OCI-LY1 (cell line): ENCODE measurements around the gene BTRC.
"Not testable (repeated sequence)": the region's sequence is repeated elsewhere in the genome, so short reads cannot be mapped to it uniquely, and the experiment has no call there.

ENCODE experiments used
- EZH2 ChIP-seq: fragments of 200-600 bp; sonication (generic), shearing (Covaris generic); IDR thresholded peaks from 2 replicates; pipeline ENCODE4 v1.8.0; 2017; ENCODE audit warnings: borderline replicate concordance, mixed run types, mild to moderate bottlenecking, antibody characterized with exemption, low read length, moderate library complexity, mixed read lengths
- TF ChIP-seq, protein P1 (sequence below): fragments of 200-600 bp; sonication (generic), shearing (Covaris generic); IDR thresholded peaks from 2 replicates; pipeline ENCODE4 v1.5.1; 2017; ENCODE audit warnings: mild to moderate bottlenecking, antibody characterized with exemption, low read length, moderate library complexity, mixed read lengths

DNA sequence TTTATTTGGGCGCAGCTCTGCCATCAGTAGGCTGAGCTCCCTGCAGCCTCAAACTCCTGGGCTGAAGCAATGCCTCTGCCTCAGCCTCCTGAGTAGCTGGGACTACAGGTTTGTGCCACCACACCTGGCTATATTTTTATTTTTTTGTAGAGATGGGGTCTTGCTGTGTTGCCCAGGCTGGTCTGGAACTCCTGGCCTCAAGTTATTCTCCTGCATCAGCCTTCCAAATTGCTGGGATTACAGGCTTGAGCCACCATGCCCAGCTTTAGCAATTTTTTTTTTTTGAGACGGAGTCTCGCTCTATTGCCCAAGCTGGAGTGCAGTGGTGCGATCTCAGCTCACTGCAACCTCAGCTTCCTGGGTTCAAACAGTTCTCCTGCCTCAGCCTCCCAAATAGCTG is 6.9 kb downstream of the BTRC start:
- TF ChIP-seq EZH2 = not testable (repeated sequence)
- TF ChIP-seq, protein P1, sequence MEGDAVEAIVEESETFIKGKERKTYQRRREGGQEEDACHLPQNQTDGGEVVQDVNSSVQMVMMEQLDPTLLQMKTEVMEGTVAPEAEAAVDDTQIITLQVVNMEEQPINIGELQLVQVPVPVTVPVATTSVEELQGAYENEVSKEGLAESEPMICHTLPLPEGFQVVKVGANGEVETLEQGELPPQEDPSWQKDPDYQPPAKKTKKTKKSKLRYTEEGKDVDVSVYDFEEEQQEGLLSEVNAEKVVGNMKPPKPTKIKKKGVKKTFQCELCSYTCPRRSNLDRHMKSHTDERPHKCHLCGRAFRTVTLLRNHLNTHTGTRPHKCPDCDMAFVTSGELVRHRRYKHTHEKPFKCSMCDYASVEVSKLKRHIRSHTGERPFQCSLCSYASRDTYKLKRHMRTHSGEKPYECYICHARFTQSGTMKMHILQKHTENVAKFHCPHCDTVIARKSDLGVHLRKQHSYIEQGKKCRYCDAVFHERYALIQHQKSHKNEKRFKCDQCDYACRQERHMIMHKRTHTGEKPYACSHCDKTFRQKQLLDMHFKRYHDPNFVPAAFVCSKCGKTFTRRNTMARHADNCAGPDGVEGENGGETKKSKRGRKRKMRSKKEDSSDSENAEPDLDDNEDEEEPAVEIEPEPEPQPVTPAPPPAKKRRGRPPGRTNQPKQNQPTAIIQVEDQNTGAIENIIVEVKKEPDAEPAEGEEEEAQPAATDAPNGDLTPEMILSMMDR = not testable (repeated sequence)
